Left ventricle myocardium inferior (tissue), 1 donor: Measurements from ENCODE around the gene SOX6. TPM values are rescaled to one million over a fixed set of nuclear protein-coding genes. Genes with fewer than 3 reads are reported as not detected.

Experiments
- DNase-seq: peaks from one replicate; pipeline ENCODE4 v3.0.0-alpha.2; 2020
- H3K27ac ChIP-seq: fragments of 200-600 bp; replicated peaks from 2 replicates; pipeline ENCODE4 v1.8.0; 2021
- H3K27me3 ChIP-seq: fragments of 200-600 bp; 2 replicates; pipeline ENCODE4 v1.8.0; 2021; ENCODE audit warnings: low read depth
- H3K36me3 ChIP-seq: fragments of 200-600 bp; 2 replicates; pipeline ENCODE4 v1.8.0; 2021
- H3K4me1 ChIP-seq: fragments of 200-600 bp; 2 replicates; pipeline ENCODE4 v1.8.0; 2021
- H3K4me3 ChIP-seq: fragments of 200-600 bp; 2 replicates; pipeline ENCODE4 v1.8.0; 2021; ENCODE audit warnings: mild to moderate bottlenecking, moderate library complexity
- H3K9me3 ChIP-seq: fragments of 200-600 bp; replicated peaks from 2 replicates; pipeline ENCODE4 v1.8.0; 2021
- intact Hi-C: fragments of 100-400 bp; cut with micrococcal nuclease; formaldehyde crosslinking; loops from one replicate; pipeline ENCODE4 v1.11.0; 2022
- total RNA-seq: library from RNA; stranded (reverse); fragmentation: NEBNext Ultra II Directional; extraction: Animal tissue kit (Norgen Biotek cat#: 25700); gene quantifications from one replicate; pipeline ENCODE4 v1.2.1, GENCODE V29; 2021
- TF ChIP-seq, protein P1 (sequence below): fragments of 200-600 bp; IDR thresholded peaks from 2 replicates; pipeline ENCODE4 v1.8.0; 2021; ENCODE audit warnings: antibody characterized with exemption, mild to moderate bottlenecking, borderline replicate concordance
- donor health status: DM: no; HTN: yes; CAD: no; lungs with severe emphysema.

SOX6 gene
- total RNA-seq, 1 donor from 2014 or later = 20.2 TPM

DNA sequence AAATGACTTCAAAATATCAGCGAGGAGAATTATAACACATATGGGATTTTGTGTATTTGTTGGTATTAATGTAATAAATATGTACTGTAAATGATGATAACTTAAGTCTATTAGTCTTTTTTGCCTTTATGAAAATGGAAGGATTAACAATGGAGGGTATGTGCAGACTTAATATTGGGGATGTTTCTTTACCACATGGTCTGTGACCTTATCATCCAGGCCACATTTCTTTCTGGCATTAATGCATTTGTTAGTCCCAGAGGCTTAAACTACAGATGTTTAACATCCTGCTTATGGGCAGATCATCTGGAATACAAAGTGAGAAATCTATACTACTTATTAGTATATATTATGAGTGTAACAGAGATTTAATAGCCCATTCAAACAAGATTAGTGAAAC, 64.6 kb downstream of the SOX6 start:
- intact Hi-C loops = no loop called here
- Histone ChIP-seq H3K27ac (no peak overlapping the region), H3K36me3 (no peaks in the 10 kb centered on the region), H3K9me3 (no peaks in the 10 kb centered on the region), H3K4me3 (no peak overlapping the region), H3K4me1 (peaks cover 36% of the 10 kb centered on the region), H3K27me3 (no peaks in the 10 kb centered on the region)
- TF ChIP-seq, protein P1, sequence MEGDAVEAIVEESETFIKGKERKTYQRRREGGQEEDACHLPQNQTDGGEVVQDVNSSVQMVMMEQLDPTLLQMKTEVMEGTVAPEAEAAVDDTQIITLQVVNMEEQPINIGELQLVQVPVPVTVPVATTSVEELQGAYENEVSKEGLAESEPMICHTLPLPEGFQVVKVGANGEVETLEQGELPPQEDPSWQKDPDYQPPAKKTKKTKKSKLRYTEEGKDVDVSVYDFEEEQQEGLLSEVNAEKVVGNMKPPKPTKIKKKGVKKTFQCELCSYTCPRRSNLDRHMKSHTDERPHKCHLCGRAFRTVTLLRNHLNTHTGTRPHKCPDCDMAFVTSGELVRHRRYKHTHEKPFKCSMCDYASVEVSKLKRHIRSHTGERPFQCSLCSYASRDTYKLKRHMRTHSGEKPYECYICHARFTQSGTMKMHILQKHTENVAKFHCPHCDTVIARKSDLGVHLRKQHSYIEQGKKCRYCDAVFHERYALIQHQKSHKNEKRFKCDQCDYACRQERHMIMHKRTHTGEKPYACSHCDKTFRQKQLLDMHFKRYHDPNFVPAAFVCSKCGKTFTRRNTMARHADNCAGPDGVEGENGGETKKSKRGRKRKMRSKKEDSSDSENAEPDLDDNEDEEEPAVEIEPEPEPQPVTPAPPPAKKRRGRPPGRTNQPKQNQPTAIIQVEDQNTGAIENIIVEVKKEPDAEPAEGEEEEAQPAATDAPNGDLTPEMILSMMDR = no peak
- DNase-seq = no peak

DNA sequence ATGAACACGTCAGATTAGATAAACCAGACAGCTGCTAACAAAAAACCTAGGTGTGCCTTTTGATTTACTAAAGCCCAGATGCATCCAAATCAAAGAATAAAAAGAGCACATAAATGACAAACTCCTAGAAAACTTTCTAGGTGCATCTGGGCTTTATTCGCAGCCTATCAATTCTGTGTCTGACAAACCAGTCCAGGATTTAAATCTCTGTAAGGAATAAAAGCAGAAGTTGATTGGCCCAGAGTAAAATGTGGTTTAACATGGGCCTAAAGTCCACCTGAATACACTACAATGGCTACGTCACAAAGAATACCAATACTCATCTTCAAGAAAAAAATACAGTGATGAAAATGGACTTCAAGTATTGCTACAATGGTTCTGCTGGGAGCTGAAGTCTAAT, 66.8 kb downstream of the SOX6 start:
- no peak for DNase-seq
- Histone ChIP-seq H3K4me1 (peaks cover 25% of the 10 kb centered on the region), H3K4me3 (no peak overlapping the region), H3K9me3 (no peaks in the 10 kb centered on the region), H3K27ac (no peak overlapping the region), H3K27me3 (no peaks in the 10 kb centered on the region), H3K36me3 (no peaks in the 10 kb centered on the region)
- intact Hi-C loops = no loop called here
- TF ChIP-seq, protein P1 = no peak

DNA sequence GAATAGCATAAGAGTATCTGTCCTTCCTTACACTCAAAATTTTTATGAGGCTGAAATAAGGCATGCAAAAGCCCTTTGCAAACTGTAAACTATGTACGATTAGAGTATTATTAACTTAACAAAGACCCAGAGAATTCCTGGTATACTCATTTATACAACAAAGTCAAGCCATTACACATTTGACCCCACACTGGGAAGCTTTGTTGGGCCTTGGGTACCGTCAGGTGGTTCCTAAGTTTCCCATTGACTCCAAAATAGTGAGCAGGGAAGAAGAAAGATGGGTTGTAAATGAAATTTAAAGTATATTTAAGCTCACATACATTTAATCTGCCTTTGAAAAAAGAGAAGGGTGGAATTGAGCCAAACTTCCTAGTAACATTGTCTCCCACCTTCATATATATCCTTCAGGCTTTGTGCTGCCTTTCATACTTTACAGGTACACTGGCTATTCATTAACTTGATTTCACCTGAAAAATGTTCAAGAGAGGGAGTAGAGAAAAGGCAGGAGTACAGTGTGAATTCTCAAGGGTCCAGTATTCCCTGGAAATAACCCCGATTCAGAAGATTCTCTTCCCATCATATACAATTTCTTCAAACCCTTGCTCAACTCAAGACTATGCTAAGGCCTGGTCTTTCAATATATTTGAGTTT, 68.6 kb downstream of the SOX6 start:
- TF ChIP-seq, protein P1 = no peak
- Histone ChIP-seq H3K36me3 (no peaks in the 10 kb centered on the region), H3K27ac (no peak overlapping the region), H3K4me3 (no peak overlapping the region), H3K27me3 (no peaks in the 10 kb centered on the region), H3K4me1 (peaks cover 8% of the 10 kb centered on the region), H3K9me3 (no peaks in the 10 kb centered on the region)
- intact Hi-C loops = no loop called here
- DNase-seq = no peak

DNA sequence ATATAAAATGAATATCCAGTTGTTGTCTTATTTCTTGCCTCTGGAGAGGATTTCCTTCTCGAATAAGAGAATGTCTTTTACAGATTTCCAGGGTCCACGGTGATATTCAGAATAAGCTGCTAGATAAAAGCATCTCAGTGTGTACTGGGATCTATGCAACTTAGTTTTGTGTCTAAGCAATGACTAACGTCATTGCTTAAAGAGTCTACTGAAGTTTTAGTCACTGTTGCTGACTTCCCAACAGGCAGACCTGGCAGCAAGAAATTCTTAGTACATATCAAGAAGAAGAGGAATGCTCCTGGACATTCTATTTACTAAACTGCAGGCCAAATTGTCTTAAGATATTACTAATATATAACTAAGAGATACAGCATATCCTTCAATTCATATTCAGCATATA, 70.3 kb downstream of the SOX6 start:
- TF ChIP-seq, protein P1 = no peak
- no peaks in the 10 kb centered on the region for H3K27me3 ChIP-seq
- no peak overlapping the region for H3K27ac ChIP-seq
- no peaks in the 10 kb centered on the region for H3K9me3 ChIP-seq
- no peaks in the 10 kb centered on the region for H3K4me1 ChIP-seq
- intact Hi-C loops = no loop called here
- H3K4me3 ChIP-seq = no peak overlapping the region
- no peaks in the 10 kb centered on the region for H3K36me3 ChIP-seq
- DNase-seq = no peak

DNA sequence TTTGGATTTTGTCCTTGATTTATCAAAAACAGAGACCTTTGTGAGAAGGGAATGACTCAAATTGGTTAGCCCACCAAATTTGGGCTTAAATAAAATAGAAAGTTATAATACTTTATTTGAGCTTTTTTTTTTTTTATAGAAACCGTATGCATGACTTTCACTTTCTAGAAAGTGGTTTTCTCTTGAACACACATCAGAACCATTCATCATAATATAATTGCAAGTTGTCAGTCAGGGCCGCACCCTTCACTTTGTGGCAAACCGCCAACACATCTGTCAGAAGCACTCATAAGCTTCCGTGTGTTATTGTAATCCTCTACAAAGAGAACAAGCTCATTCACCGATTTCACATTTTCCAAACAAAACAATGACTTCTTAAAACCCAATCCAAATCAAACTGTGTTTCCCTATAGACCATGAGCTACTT, 76.1 kb downstream of the SOX6 start:
- no peak overlapping the region for H3K27ac ChIP-seq

More for the DNA sequence above, 76.1 kb downstream of the SOX6 start:
- intact Hi-C loops = no loop called here
- Histone ChIP-seq H3K4me3 (peak overlapping the region; percentile 40), H3K4me1 (peaks cover 12% of the 10 kb centered on the region), H3K36me3 (no peaks in the 10 kb centered on the region), H3K27me3 (no peaks in the 10 kb centered on the region), H3K9me3 (no peaks in the 10 kb centered on the region)
- TF ChIP-seq, protein P1 = no peak
- peak; percentile 42 for DNase-seq
